Panc1 (cell line): ENCODE results near the gene OPN4.

Source experiments
- CTCF ChIP-seq: fragments of 450-650 bp; IDR thresholded peaks from 2 replicates; pipeline ENCODE4 v1.5.1; 2017; ENCODE audit warnings: mild to moderate bottlenecking
- POLR2AphosphoS5 ChIP-seq: IDR thresholded peaks from 2 replicates; pipeline ENCODE4 v1.6.1; 2012; ENCODE audit warnings: mild to moderate bottlenecking, low read depth, low read length, moderate library complexity

DNA sequence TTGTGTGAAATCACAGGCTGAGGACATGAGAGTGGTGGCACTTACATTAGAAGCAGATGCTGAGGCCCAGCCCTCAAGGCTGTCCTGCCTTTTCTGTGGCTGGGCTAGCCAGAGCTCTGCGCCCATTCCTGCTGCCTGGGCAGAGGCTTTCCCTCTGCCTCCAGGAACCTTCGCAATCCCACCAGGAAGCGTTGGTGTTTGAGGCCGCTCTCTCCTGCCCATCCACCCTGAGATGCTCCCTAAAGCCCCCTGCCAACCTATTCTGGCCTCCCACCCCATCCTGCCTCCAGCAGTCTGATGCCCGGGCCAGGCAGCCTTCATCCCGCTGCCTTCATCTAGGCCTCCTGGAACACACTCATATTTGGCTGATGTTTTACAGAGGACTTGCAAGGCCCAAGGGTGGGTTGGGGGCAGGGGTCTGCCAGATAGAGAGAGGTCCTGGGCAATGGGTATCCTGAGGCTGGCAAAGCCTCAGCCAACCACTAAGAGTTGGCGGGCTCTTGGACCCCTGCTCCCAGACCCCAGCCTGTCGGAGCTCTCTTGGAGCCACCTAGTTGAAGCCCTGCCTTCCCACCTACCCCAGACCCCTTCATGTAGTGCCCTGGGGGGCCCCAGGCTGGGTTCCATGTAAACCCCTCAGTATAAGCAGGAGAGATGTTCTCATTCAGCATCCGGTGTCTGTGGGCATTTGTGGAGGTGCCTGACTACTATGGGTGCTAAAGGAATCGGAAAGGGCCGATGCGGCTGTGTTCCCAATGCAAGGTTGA, 46.7 kb downstream of the OPN4 start:
- TF ChIP-seq CTCF (no peak), POLR2AphosphoS5 (no peak)
